ENCODE data around the gene S1PR1.
A peak's percentile ranks its signal among the peaks of the same experiment; 100 is the strongest.
"Not testable (repeated sequence)": the region's sequence is repeated elsewhere in the genome, so short reads cannot be mapped to it uniquely, and the experiment has no call there.

Gene S1PR1

DNA sequence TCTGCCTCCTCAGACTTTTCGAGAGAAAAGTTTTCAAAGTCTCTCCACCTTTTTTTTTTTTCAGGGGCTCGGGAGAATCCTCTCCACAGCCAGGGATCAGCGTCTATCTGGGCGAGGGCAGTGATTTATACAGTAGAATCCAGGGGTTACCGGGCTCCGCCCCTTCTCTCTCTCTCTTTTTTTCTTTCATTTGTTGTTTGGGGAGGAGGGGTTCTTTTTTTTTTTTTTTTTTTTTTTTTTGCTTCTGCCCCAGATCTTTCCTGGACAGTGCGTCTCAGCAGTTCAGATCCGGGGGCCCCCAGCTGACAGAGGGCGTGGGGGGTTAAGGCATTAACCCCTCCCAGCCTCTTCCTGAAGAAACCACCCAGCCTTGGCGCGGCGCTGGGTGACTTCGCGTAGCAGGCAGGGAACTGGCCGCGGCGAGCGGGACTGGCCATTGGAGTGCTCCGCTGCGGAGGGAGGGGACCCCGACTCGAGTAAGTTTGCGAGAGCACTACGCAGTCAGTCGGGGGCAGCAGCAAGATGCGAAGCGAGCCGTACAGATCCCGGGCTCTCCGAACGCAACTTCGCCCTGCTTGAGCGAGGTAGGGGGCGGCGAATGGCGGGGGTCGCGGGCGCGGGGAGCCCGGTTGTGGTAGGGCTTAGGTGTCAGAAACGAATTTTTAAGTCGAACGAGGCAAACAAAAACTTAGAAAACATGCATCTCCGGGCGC is at the start of gene S1PR1:
Gene S1PR1, plus strand, starts transcription at position 504 of the 713 bp plus-strand sequence. CDS start 1,966 bp downstream, outside the sequence.
- peak; percentile 31 for DNase-seq

DNA sequence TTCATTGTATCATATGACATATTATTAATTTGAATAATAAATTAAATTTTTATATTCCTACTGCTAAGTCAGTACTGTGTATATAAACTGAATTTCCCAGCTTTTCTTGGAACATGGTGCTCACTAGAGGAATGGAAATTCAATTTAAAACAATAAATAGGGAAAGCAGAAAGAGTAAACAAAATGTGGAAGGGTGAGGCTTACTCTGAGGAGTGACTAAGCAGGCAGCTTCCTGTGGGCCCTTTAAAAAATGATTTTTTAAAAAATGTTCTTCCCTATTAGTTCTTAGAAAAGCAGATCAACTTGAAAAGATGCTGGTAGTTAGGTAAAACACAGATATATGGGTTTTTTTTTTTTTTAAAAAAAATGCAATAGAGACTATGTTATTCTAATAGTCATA is 49.5 kb upstream of the S1PR1 start:
- no peak for DNase-seq

DNA sequence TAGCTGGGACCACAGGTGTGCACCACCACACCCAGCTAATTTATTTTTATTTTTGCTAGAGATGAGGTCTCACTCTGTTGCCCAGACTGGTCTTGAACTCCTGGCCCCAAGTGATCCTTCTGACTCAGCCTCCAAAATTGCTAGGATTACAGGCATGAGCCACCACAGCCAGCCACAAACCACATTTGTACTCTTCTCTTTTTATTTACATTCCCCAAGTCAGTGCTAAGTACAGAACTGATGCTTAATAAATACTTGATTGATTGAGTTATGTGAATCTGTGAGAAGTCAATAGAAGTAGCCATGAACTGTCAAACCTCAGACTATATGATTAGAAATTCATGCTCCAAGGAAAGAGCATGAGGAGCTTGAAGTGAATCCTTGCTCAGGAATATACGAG is 48.5 kb upstream of the S1PR1 start:
- no peak for DNase-seq

DNA sequence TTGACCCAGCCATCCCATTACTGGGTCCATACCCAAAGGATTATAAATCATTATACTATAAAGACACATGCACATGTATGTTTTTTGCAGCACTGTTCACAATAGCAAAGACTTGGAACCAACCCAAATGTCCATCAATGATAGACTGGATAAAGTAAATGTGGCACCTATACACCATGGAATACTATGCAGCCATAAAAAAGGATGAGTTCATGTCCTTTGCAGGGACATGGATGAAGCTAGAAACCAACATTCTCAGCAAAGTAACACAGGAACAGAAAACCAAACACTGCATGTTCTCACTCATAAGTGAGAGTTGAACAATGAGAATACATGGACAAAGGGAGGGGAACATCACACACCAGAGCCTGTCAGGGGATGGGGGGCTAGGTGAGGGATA is 47.9 kb upstream of the S1PR1 start:
- not testable (repeated sequence) for DNase-seq

DNA sequence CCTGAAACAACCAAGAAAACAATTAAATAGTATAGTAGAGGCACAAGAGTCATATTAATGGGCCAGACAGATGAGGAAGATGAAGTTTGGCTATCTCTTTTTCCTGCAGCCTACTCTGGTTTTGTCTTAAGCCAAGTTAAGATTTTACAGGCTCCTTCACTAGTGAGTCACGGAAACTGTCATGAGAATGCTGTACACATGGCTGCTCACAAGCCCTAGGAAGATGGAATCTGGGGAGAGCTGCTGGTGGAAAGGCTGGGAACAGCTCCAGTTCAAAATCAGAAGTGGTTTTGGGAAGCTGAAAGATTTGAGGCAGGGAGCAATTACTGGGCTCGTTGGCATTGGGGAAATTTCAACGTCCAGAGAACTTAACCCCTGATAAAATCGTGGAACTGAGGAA is 46.4 kb upstream of the S1PR1 start:
- no peak for DNase-seq

DNA sequence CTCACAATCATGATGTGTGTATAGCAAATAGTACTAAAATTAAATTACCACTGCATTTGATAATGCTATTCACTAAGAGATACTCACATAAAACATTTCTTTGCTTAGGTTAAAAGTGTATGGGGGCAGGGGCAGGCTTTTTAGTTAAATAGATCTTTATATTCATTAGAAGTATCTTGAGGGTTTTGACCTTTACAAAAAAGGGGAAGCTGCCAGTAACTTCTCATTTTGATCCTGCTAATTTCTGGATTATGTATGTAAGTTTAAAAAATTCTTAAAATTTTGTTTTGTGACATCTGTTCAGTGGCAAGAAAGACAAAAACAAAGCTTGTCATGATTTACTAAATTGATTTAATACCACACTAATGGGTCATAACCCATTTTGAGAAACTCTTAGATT is 45.8 kb upstream of the S1PR1 start:
- DNase-seq, result no peak

DNA sequence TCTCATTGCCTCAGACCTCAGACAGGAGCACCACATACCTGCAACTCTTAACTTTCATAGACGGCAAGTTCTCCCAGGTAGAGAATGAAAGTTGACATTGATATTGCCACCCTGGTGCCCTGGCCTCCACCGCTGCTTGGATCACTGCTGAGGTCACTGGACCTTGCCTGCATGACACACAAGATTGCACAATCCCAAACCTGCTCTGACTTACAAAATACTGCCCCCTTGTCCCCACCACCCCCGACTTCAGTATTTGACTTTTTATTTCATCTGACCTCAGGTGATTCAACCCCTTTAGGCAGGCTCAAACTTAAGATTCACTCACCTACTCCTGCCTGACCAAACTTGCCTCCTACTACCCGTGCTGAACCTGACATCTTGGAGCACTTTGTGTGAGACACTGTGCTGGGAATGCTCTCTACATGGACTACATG is 43.1 kb upstream of the S1PR1 start:
- no peak for DNase-seq

DNA sequence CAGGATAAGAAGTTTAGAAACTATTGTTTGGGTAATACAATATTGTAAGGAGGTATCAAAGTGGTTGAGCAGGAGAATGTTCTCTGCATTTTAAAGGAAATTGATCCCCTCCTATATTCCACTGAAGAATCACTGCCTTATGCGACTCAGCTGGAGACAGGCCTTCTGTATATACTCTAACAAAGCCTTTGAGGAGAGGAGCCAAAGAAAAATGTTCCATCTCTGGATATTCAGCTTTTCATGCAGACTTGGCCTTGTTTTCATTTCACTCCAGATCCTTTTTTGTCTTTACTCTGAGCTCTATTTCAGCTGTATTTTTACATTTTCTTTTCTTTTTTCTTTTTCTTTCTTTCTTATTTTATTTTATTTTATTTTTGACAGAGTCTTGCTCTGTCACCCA is 42.1 kb upstream of the S1PR1 start:
- DNase-seq, result no peak

DNA sequence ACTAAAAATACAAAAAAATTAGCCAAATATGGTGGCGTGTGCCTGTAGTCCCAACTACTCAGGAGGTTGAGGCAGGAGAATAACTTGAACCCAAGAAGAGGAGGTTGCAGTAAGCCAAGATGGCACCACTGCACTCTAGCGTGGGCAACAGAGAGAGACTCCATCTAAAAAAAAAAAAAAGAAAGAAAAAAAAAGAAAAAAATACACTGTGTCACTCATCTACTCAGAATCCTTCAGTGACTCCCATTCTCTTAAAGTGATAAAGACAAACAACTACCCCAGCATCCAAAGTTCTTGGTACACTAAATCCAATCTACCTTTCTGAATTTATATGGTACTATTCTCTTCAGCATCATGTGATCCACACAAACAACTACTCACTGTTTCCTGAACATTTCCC is 40.2 kb upstream of the S1PR1 start:
- no peak for DNase-seq

DNA sequence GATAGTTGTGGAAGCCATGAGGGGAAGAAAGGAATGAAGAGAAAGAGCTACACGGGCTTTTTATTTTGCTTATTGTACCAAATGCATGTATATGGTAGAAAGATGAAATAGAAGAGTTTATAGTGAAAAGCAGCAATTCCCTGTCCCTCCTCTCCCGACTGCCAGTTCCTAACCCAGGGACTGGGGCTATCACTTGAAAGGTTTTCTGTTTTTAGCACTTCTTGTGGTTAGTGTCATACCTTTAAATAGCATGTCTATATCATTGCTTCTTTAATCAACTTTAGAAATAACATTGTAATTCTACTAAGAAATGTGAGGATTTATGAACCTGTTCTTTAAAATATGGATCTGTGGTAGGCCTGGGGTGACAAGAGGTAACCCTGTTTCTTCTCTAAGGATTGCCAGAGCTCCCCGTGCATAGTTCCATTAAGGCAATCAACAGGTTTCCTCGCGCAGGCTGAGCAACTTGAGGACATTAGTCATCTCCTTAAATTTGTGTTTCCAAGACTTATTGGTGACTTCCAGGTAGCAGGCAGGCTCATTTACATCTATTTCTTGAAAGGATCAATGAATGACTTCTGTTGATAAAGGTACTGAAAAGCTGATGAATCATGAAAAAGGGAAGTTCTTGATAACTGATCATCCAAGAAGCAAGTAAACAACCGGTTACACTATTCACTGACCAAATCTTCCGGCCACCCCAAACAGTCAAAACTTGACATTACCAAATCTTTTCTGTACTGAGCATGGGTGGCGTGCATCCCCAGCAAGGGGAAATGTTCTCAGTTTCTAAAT is 37.8 kb upstream of the S1PR1 start:
- DNase-seq, result no peak

DNA sequence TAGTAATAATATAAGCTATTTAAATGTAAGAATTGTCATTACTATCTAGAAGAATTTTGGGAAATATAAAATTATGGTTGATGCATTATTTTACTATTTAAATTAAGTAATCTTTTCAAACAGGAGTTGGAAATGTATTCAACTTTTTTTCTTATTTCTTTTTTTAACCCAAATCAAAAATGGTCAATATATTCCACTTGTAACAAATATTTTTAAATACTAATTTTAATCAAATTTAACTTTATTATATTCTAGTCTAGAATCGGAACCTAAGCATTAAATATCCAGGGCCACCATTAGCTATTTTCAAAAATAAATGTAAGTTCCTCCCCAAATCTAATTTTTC is 37.2 kb upstream of the S1PR1 start:
- no peak for DNase-seq

DNA sequence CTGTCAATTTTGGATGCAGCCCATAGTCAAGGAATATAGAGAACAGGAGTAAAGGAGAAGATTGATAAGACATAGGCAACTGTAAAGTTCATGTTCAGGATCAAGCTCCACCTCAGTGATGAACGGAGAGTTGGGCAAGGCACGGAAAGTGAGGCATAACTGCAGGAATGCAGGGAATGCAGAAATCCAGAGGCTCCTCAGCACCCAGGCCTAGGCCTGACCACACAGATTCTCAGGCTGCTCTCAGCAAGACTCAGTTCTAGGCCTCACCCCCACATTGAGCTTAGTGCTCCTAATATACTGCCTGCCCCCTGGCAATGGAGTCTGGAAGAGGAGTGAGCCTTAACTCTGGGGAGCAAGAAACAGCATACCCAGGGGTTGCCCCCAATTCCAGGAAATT is 36.3 kb upstream of the S1PR1 start:
- no peak for DNase-seq

DNA sequence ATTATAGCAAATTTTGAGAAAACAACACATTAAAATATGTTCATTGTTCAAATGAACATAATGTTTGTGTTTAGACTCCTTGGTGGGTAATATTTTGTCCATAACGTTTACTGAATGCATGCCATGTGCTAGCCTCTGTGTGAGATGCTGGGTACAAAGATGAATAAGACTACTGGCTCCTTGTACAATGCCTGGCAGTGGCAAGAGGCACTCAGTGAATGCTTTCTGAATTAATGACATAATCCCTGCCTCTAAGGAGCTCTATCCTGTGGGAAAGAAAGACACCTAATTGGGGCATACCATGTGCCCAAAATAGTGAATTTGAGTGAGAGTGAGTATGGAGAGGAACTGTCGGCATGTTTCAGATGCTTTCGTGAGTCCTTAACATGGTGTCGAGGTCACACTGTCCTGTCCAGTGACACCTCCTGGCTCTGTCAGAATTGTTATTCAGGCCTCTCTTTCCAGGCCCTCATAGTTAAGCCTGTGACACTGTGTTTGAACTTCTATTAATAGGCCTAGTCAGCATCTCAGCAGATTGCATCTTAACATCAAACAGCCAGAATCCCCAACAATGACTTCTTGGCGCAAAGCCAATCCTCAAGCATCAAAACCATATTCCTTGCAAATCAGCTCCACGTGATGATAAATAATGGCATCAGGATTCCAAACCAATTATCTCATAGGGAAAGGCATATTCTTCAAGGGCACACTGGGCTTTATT is 32.8 kb upstream of the S1PR1 start:
- DNase-seq, result peak; percentile 18

DNA sequence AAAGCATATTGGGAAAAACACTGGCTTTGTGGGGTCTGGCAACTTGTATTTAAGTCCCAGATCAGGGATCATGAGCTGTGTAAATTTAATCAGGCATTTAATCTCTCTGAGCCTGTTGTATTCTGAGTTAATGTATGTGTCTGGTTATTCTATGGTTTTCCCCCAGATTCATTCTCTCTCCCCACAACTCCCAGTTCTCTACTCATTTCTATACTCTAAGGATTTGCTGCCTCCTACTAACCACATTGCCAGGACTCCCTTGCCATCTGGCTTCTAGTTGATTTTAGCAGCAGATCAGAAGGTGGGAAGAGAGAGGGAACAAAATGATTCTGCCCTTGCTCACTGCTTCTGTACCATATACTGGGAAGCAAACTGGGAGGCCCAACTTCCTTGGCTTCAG is 31.4 kb upstream of the S1PR1 start:
- DNase-seq, result no peak

DNA sequence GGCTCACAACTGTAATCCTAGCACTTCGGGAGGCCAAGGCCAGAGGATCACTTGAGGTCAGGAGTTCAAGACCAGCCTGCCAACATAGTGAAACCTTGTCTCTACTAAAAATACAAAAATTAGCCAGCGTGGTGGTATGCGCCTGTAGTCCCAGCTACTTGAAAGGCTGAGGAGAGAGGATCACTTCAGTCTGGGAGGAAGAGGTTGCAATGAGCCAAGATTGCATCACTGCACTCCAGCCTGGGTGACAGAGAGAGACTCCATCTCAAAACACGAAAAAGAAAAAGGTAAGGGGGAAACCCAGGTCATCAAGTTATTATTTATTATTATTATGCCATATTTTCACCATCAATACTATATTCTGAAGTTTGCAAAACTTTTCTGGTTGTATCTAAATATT is 30.7 kb upstream of the S1PR1 start:
- not testable (repeated sequence) for DNase-seq

DNA sequence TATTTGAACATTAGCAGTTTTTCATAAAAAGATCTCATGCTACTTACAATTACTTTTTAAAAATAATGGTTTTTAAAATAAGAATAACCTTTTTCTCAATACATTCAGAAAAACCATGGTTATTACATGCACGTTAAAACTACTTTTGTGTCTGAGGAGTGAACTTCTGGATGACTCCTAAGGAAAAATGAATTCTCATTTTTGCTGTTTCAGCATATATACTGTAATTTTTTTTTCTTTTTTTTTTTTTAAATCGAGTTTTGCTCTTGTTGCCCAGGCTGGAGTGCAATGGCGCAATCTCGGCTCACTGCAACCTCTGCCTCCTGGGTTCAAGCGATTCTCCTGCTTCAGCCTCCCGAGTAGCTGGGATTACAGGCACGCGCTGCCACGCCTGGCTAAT is 29.5 kb upstream of the S1PR1 start:
- not testable (repeated sequence) for DNase-seq

DNA sequence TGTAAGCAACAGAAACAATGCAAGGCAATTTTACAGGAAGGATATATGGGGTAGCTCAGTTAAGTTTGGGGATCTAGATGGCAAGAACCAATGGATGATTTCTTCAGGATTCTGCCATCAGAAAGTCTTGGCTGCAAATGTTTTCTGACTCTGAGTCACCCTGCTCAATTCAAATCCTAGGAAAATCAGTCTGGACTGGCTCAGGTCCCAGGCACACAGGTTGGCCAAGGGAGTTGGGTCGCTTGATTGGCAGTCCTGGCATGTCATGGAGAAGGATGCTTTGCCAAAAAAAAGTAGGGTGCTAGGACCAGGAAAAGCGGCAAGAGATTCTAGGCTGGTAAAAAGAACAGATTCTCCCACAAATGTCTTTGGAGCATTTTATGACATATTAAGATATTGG is 28.9 kb upstream of the S1PR1 start:
- DNase-seq, result peak; percentile 40

DNA sequence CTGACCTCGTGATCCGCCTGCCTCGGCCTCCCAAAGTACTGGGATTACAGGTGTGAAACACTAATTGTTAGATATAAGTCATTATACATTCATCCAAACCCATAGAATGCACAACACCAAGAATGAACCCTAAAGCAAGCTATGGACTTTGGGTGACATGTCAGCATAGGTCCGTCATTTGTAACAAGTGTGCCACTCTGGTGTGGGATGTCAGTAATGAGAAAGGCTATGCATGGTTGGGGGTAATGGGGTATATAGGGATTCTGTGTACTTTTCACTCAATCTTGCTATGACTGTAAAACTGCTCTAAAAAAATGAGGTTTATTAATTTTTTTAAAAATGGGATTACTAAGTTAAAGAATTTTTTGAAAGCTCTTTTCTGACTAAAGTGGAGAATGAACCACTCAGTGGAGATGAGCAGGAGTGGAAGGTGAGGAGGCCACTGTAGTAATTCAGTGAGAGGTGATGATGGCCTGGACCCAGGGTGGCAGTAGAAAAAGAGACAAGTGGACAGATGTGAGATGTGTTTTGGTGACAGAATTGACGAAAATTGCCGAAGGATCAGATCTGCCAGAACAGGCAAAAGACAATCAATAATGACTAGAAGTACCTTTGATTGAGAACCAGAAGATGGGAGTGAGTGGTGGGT is 21.3 kb upstream of the S1PR1 start:
- no peak for DNase-seq

DNA sequence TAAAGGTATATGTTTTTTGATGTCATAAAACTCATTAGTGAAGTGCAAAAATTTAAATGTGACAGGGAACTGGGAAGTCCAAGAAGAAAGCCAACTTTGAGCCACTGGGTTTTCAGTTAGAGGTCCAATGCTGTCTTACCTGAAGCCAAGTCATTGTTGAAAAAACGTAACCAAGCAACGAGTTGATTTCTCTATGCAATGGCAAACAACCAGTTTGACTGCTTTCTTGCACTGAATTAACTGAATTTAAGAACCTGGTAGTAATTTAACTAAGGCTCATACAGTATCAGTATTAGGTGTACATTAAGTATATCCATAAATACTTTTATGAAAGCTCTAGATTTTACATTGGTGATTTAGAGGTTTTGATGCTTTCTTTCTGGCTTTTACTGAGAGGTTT is 20.2 kb upstream of the S1PR1 start:
- no peak for DNase-seq

DNA sequence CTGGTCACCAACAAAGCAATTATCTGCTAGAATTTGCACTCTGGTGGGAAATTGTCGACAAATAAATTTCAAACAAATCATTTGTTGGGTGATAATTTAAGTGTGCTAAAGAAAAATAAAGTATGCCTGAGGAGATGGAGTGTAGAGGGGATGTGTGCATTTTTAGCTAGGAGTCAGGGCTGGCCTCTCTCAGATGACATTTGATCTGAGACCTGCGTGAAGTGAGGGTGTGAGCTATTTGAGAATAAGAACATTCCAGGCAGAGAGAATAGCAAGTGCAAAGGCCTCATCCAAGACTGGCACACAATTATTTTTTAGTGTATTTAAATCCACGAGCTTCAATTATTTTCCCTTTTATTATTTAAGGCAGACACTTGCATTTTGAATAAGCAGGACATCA is 19.7 kb upstream of the S1PR1 start:
- no peak for DNase-seq

DNA sequence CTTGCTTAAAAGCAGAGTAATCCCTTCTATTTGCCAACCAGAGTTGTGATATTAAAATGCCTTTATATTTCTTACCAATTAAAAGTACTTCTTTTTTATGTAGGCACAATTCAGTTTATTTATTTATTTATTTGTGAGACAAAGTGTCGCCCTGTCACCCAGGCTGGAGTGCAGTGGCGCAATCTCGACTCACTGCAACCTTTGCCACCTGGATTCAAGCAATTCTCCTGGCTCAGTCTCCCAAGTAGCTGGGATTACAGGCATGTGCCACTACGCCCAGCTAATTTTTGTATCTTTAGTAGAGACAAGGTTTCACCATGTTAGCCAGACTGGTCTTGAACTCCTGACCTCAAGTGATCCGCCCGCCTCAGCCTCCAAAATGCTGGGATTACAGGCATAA is 17.9 kb upstream of the S1PR1 start:
- DNase-seq, result not testable (repeated sequence)

DNA sequence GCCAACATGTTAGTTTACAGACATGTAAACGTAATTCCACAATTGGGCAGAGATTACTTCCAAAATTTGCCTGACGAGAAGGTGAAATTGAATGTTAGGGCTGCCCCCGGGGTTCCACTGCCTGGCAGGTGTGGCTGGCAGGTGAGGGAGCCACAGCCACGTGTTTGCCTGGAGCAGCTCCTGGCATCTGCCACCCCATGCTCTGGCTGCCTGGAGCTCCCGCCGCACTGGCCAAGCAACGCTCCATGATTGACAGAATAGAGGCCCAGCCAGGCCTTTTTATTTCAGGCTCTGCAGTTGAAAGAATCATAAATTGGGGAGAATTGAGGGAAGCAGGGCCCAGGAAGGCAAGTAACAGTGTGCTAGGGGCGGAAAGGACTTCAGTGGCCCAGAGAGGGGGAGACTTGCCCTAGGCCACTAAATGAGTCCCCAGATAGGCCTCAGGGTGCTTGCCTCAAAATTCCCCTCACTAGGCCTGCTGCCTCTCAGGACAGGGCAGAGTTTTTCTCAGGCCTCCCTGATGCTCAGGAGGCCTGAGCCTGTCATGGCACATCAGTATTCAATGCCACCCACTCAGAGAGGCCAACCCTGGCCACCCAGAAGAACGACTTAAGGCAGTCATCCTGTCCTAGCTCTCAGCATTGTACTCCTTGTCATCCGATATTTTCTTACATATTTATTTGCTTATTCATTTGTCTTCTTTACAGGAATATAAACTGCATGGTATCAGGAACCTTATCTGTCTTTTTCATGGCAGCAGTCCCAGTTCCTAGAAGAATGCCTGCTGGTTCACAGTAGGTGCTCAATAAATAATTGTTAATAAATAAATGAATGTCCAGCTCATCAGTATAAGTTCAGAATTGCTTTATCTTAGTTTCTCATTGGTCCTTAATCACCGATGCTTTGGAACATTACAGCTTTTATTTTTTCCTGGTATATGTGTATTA is 16.6 kb upstream of the S1PR1 start:
- DNase-seq, result peak; percentile 8

Data from midbrain (tissue), 1 donor.